Right lobe of liver (tissue), 6 donors: ENCODE data around the gene CCT6A. TPM values are rescaled to one million over a fixed set of nuclear protein-coding genes. Genes with fewer than 3 reads are reported as not detected.
A peak's percentile ranks its signal among the peaks of the same experiment; 100 is the strongest.

Experiments
- ATAC-seq, 4 donors: fragments of 200-7000 bp; cut with Tn5 transposase; one replicate each; pipeline ENCODE4 v1.9.1; 2020; ENCODE audit warnings: mild to moderate bottlenecking in 4 of 4, moderate library complexity in 4 of 4
- DNase-seq, 3 donors: peaks; one replicate each; pipeline ENCODE4 v3.0.0-alpha.2; 2020
- H3K27ac ChIP-seq, 3 donors: fragments of 200-600 bp; one replicate each; pipeline ENCODE4 v1.8.0; 2022
- H3K27me3 ChIP-seq, 2 donors: fragments of 200-600 bp; one replicate each; pipeline ENCODE4 v1.8.0; 2022
- H3K36me3 ChIP-seq, 4 donors: fragments of 200-600 bp; sonication (generic) in 1 of 4; one replicate each; pipeline versions ENCODE4 v1.5.1 to v1.8.0; 2017 to 2022; ENCODE audit warnings: control low read depth in 1 of 4
- H3K4me1 ChIP-seq, 4 donors: fragments of 200-600 bp; sonication (generic) in 1 of 4; one replicate each; pipeline versions ENCODE4 v1.5.1 to v1.8.0; 2017 to 2022; ENCODE audit warnings: control low read depth in 1 of 4
- H3K4me3 ChIP-seq, 3 donors: fragments of 200-600 bp; one replicate each; pipeline ENCODE4 v1.8.0; 2022
- H3K9me3 ChIP-seq, 4 donors: fragments of 200-600 bp; sonication (generic) in 1 of 4; one replicate each; pipeline versions ENCODE4 v1.5.1 to v1.8.0; 2017 to 2022; ENCODE audit warnings: control low read depth in 1 of 4
- CTCF ChIP-seq, 4 donors: fragments of 200-600 bp in 3 of 4; fragments of 450-650 bp in 1 of 4; IDR thresholded peaks; one replicate each; pipeline versions ENCODE4 v1.5.1 to v1.8.0; 2016 to 2022; ENCODE audit warnings: antibody characterized with exemption in 4 of 4, mild to moderate bottlenecking in 2 of 4
- POLR2A ChIP-seq: fragments of 450-650 bp; IDR thresholded peaks from one replicate; pipeline ENCODE4 v1.6.1; 2017; ENCODE audit warnings: antibody characterized with exemption, mild to moderate bottlenecking
- WGBS: methylation state at CpG from one replicate; pipeline ENCODE4 v1.1.6; 2018; ENCODE audit warnings: low coverage, low lambda C conversion rate; ENCODE audit not compliant: insufficient coverage; ENCODE audit errors: missing lambda C conversion rate; 5-methylcytosine and 5-hydroxymethylcytosine counted together
- intact Hi-C, 2 donors: fragments of 100-400 bp; cut with DNase I; formaldehyde crosslinking; loops; one replicate each; pipeline versions ENCODE4 v1.11.2 to v1.14.1; 2022
- total RNA-seq, 6 experiments: library from RNA; depleted of rRNA in 2 of 6; stranded (reverse); fragments of >200 nt in 2 of 6; fragmentation: NEBNext Ultra II Directional in 3 of 6; extraction: Animal tissue kit (Norgen Biotek cat#: 25700) in 3 of 6; gene quantifications; one replicate each; pipeline versions ENCODE4 v1.1.0 to v1.2.4, GENCODE V29; 2016 to 2023
- donor health status: DM: no; HTN: yes; CAD: no.
- donor health status: DM: no; HTN: no; CAD: no.
- donor health status: DM: no; HTN: no; CAD: no.
- donor health status: DM: no; HTN: yes; CAD: no.
- donor health status: DM: no; HTN: yes; CAD: no.

Gene CCT6A
- total RNA-seq, 6 experiments from 2014 or later, result 24.5 to 88.7 (median 45.6) TPM

- no peaks in the 10 kb centered on the region for H3K27me3 ChIP-seq
- DNase-seq, result no peak
- peaks cover 0 to 44% (median 14%) of the 10 kb centered on the region in 4 donors for H3K4me1 ChIP-seq
- peak overlapping the region; percentile 82 to 92 (median 91) for H3K4me3 ChIP-seq
- WGBS, result under 1% methylated on average over 9 of the region's 9 CpGs
- no peaks in the 10 kb centered on the region for H3K9me3 ChIP-seq
- intact Hi-C loops, result no loop called here
- H3K27ac ChIP-seq, result peak overlapping the region; percentile 82 to 91 (median 89)
- TF ChIP-seq POLR2A, result no peak
- TF ChIP-seq CTCF (IDR thresholded peaks at IDR 0.05), result no peak
- ATAC-seq, result no peak
- peaks cover 0 to 26% (median 12%) of the 10 kb centered on the region in 4 donors for H3K36me3 ChIP-seq
Observed at GRCh38 chr7:56051053-56051338, 569 bp upstream of the CCT6A start.

- no peak for ATAC-seq
- peak in 1 of 3 donors; percentile 15 for DNase-seq
Observed at GRCh38 chr7:56053379-56053778, 1.8 kb downstream of the CCT6A start.

GRCh38 chr7:56053993-56054392, 2.4 kb downstream of the CCT6A start:
- H3K4me3 ChIP-seq, result no peak overlapping the region
- no peaks in the 10 kb centered on the region for H3K9me3 ChIP-seq
- 91% methylated on average over 2 of the region's 2 CpGs for WGBS
- peaks cover 7 to 56% (median 25%) of the 10 kb centered on the region in 4 donors for H3K36me3 ChIP-seq
- H3K27ac ChIP-seq, result no peak overlapping the region
- ATAC-seq (no peak), DNase-seq (no peak)
- H3K27me3 ChIP-seq, result no peaks in the 10 kb centered on the region
- peaks cover 0 to 19% (median 3%) of the 10 kb centered on the region in 4 donors for H3K4me1 ChIP-seq
- no peak for TF ChIP-seq POLR2A
- TF ChIP-seq CTCF (IDR thresholded peaks at IDR 0.05), result no peak
- intact Hi-C loops, result no loop called here

More at GRCh38 chr7:56053379-56053778, 1.8 kb downstream of the CCT6A start:
- no peak overlapping the region for H3K4me3 ChIP-seq
- whole genome bisulfite sequencing, result 30% methylated on average over 5 of the region's 9 CpGs
- H3K27me3 ChIP-seq, result no peaks in the 10 kb centered on the region
- H3K9me3 ChIP-seq, result no peaks in the 10 kb centered on the region
- no peak overlapping the region for H3K27ac ChIP-seq
- H3K36me3 ChIP-seq, result peaks cover 7 to 50% (median 24%) of the 10 kb centered on the region in 4 donors
- intact Hi-C loops, result no loop called here
- peaks cover 0 to 23% (median 3%) of the 10 kb centered on the region in 4 donors for H3K4me1 ChIP-seq
- TF ChIP-seq POLR2A (no peak), CTCF (IDR thresholded peaks at IDR 0.05) (no peak)

GRCh38 chr7:56062382-56062781, 10.8 kb downstream of the CCT6A start:
- TF ChIP-seq POLR2A, result no peak
- no peak for TF ChIP-seq CTCF (IDR thresholded peaks at IDR 0.05)

GRCh38 chr7:56063500-56063881, 11.9 kb downstream of the CCT6A start:
- intact Hi-C loops, result no loop called here
- TF ChIP-seq POLR2A (no peak), CTCF (IDR thresholded peaks at IDR 0.05) (no peak)
- Histone ChIP-seq H3K4me3 (peak overlapping the region; percentile 88 to 97 (median 97)), H3K9me3 (no peaks in the 10 kb centered on the region), H3K36me3 (peaks cover 5 to 51% (median 25%) of the 10 kb centered on the region in 4 donors), H3K27ac (peak overlapping the region; percentile 90 to 92 (median 92)), H3K4me1 (peaks cover 0 to 19% (median 0%) of the 10 kb centered on the region in 4 donors), H3K27me3 (no peaks in the 10 kb centered on the region)
- 57% methylated on average over 7 of the region's 7 CpGs for WGBS
- peak in 1 of 3 donors; percentile 7 for DNase-seq
- ATAC-seq, result no peak

More at GRCh38 chr7:56062382-56062781, 10.8 kb downstream of the CCT6A start:
- H3K27me3 ChIP-seq, result no peaks in the 10 kb centered on the region
- H3K4me1 ChIP-seq, result peaks cover 0 to 19% (median 0%) of the 10 kb centered on the region in 4 donors
- H3K27ac ChIP-seq, result no peak overlapping the region
- DNase-seq (peak in 1 of 3 donors; percentile 2), ATAC-seq (no peak)
- WGBS, result 59% methylated on average over 2 of the region's 2 CpGs
- H3K4me3 ChIP-seq, result no peak overlapping the region
- intact Hi-C loops, result no loop called here
- peaks cover 9 to 60% (median 31%) of the 10 kb centered on the region in 4 donors for H3K36me3 ChIP-seq
- H3K9me3 ChIP-seq, result no peaks in the 10 kb centered on the region
